OCI-LY7 (cell line): ENCODE measurements around the gene PRSS50.

Experiments used
- EZH2phosphoT487 ChIP-seq: fragments of 200-600 bp; sonication (generic); IDR thresholded peaks from 2 replicates; pipeline ENCODE4 v1.6.1; 2018; ENCODE audit warnings: low read depth, borderline replicate concordance, mild to moderate bottlenecking, mixed run types, antibody characterized with exemption, low read length, moderate library complexity, mixed read lengths
- TF ChIP-seq, protein P1 (sequence below): fragments of 200-600 bp; sonication (generic); conservative IDR thresholded peaks from 2 replicates; pipeline ENCODE4 v1.5.1; 2014; ENCODE audit warnings: mild to moderate bottlenecking, antibody characterized with exemption, low read length, moderate library complexity, mixed read lengths

DNA sequence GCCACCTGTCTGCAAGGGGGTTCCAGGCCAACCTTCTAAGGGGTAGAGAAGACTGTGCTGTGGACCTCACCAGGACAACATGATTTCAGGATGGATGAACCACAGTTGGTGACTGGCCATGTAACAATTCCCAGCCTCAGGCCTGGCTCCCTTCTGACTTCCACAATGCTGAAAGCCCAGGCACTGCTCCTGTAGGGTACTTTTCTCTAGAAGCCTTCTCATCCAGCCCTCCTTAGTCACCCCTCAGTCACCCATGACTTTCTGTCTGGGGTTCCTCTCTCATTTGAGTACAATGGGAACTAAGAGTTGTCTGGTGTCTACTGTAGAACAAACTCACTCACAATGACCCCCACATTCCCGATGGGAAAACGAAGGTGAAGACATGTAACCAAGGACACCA is 32.8 kb downstream of the PRSS50 start:
- TF ChIP-seq, protein P1, sequence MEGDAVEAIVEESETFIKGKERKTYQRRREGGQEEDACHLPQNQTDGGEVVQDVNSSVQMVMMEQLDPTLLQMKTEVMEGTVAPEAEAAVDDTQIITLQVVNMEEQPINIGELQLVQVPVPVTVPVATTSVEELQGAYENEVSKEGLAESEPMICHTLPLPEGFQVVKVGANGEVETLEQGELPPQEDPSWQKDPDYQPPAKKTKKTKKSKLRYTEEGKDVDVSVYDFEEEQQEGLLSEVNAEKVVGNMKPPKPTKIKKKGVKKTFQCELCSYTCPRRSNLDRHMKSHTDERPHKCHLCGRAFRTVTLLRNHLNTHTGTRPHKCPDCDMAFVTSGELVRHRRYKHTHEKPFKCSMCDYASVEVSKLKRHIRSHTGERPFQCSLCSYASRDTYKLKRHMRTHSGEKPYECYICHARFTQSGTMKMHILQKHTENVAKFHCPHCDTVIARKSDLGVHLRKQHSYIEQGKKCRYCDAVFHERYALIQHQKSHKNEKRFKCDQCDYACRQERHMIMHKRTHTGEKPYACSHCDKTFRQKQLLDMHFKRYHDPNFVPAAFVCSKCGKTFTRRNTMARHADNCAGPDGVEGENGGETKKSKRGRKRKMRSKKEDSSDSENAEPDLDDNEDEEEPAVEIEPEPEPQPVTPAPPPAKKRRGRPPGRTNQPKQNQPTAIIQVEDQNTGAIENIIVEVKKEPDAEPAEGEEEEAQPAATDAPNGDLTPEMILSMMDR: no peak
- TF ChIP-seq EZH2phosphoT487: no peak
